ENCODE measurements around the gene ADAMTSL4.

GRCh38 chr1:150532860-150533259, 16.3 kb upstream of the ADAMTSL4 start:
- TF ChIP-seq CTCF (conservative IDR thresholded peaks at IDR 0.05; ENCODE audit: low read depth, low read length) = 0 out of 2 replicates have a peak, but pooled peaks have one; percentile 5
- TF ChIP-seq EZH2 (IDR thresholded peaks at IDR 0.05; ENCODE audit: borderline replicate concordance, low read depth, low read length, poor library complexity, severe bottlenecking) = no peak

Measured in A673 (cell line).